ENCODE data around the gene STAG3. TPM values are rescaled to one million over a fixed set of nuclear protein-coding genes. Genes with fewer than 3 reads are reported as not detected.
A peak's percentile ranks its signal among the peaks of the same experiment; 100 is the strongest.
"Not testable (repeated sequence)": the region's sequence is repeated elsewhere in the genome, so short reads cannot be mapped to it uniquely, and the experiment has no call there.

Gene STAG3
- total RNA-seq, 1 donor from 2014 or later = 1.1 TPM

DNA sequence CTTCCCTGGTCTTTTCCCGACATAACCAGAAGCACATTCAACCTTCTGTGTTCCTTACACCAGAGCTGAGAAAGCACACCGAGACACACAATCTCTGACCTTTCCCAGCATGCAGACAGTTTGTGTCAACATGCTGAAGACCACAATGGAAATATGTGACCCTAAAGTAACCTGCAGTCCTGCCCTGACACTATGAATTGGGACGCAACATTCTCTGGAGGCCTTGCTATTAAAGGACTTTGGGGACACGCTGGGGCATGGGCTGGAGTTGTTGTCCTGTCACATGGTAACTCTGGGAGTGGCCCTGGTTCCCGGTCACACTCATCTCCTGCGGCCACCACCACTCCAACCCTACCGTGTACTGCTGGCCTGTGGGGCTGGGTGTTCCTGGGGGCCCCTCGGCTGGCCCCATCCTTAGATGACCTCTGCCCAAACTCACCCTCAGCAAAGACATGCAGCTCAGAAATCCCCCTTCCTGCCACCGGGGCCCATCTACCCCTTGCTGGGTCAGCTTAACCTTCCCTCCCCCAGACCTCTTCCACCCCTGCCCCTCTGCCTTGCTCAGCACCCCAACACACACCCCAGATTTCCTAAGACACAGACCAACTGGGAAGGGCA, 67.4 kb downstream of the STAG3 start:
- DNase-seq; H3K27me3 Mint-ChIP-seq (ENCODE audit: unreplicated experiment); H3K4me3 Mint-ChIP-seq (ENCODE audit: unreplicated experiment); H3K36me3 Mint-ChIP-seq (ENCODE audit: unreplicated experiment); H3K9me3 Mint-ChIP-seq (ENCODE audit: unreplicated experiment): not testable (repeated sequence)
- Mint-ChIP-seq H3K27ac (ENCODE audit: unreplicated experiment) (peak overlapping the region; percentile 12), H3K4me1 (ENCODE audit: low read depth, unreplicated experiment) (peaks cover 20% of the 10 kb centered on the region)

GRCh38 chr7:100246121-100246864, 68.6 kb downstream of the STAG3 start:
- H3K36me3 Mint-ChIP-seq (ENCODE audit: unreplicated experiment); H3K4me3 Mint-ChIP-seq (ENCODE audit: unreplicated experiment); H3K9me3 Mint-ChIP-seq (ENCODE audit: unreplicated experiment); DNase-seq; H3K27me3 Mint-ChIP-seq (ENCODE audit: unreplicated experiment): not testable (repeated sequence)
- H3K4me1 Mint-ChIP-seq (ENCODE audit: low read depth, unreplicated experiment) = peaks cover 20% of the 10 kb centered on the region
- H3K27ac Mint-ChIP-seq (ENCODE audit: unreplicated experiment) = peak overlapping the region; percentile 6

DNA sequence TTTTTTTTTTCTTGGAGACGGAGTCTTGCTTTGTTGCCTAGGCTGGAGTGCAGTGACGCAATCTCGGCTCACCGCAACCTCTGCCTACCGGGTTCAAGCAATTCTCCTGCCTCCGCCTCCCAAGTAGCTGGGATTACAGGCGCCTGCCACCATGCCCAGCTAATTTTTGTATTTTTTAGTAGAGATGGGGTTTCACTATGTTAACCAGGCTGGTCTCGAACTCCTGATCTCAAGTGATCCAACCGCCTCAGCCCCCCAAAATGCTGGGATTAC, 69.1 kb downstream of the STAG3 start:
- H3K36me3 Mint-ChIP-seq (ENCODE audit: unreplicated experiment); H3K4me3 Mint-ChIP-seq (ENCODE audit: unreplicated experiment); H3K27me3 Mint-ChIP-seq (ENCODE audit: unreplicated experiment); DNase-seq; H3K27ac Mint-ChIP-seq (ENCODE audit: unreplicated experiment); H3K9me3 Mint-ChIP-seq (ENCODE audit: unreplicated experiment): not testable (repeated sequence)
- peaks cover 20% of the 10 kb centered on the region for H3K4me1 Mint-ChIP-seq (ENCODE audit: low read depth, unreplicated experiment)

DNA sequence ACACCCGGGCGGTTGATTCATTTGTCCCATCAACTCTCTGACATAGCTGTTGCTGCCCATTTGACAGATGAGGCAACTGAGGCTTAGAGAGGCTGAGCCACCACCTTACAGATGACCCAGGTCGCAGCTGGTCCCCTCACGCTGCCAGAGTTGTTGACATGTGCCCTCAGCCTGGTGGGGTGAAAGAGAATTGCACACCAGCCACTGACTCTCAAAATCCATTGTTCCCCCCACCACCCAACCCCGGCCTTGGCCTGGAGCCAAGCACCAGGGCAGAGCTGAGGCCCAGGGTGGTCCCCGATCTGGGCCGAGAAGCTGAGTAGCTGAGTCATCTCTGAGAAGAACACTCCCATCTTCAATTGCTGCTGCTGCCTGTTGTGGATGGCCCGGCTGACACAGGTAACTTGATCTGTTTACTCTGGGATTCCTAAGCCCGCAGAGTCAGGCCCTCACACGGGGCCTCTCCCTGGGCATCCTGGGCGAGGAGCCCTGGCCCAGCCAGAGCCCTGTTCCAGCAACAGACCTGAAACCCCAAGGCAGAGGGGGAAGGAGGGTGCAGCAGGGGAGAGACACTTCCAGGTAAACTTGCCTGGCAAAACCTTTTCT, 69.5 kb downstream of the STAG3 start:
- H3K36me3 Mint-ChIP-seq (ENCODE audit: unreplicated experiment) = no peaks in the 10 kb centered on the region
- H3K4me3 Mint-ChIP-seq (ENCODE audit: unreplicated experiment) = no peak overlapping the region
- peak; percentile 40 for DNase-seq

DNA sequence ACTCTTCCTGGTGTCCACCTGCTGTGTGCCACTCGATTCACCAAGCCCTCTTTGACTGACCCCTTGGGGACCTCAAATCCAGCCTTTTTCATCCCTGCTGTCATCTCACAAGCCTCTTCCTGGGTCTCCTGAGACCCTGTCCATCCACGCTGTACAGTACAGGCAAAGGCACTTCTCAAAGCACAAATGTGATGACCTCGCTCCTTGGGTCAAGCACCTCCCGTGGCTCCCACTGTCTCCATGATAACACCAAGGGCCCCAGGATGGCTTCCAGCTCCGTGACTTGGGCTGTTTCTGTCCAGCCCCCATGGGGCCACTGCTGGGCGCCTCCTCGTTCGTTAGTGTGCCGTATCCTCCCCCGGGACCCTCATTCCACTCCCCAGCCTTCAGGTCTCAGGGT, 70.8 kb downstream of the STAG3 start:
- Mint-ChIP-seq H3K36me3 (ENCODE audit: unreplicated experiment) (no peaks in the 10 kb centered on the region), H3K9me3 (ENCODE audit: unreplicated experiment) (peaks cover 6% of the 10 kb centered on the region), H3K27me3 (ENCODE audit: unreplicated experiment) (peaks cover 3% of the 10 kb centered on the region), H3K4me1 (ENCODE audit: low read depth, unreplicated experiment) (peaks cover 20% of the 10 kb centered on the region), H3K27ac (ENCODE audit: unreplicated experiment) (peak overlapping the region; percentile 18), H3K4me3 (ENCODE audit: unreplicated experiment) (peak overlapping the region; percentile 69)
- no peak for DNase-seq
- TF ChIP-seq, protein P1, sequence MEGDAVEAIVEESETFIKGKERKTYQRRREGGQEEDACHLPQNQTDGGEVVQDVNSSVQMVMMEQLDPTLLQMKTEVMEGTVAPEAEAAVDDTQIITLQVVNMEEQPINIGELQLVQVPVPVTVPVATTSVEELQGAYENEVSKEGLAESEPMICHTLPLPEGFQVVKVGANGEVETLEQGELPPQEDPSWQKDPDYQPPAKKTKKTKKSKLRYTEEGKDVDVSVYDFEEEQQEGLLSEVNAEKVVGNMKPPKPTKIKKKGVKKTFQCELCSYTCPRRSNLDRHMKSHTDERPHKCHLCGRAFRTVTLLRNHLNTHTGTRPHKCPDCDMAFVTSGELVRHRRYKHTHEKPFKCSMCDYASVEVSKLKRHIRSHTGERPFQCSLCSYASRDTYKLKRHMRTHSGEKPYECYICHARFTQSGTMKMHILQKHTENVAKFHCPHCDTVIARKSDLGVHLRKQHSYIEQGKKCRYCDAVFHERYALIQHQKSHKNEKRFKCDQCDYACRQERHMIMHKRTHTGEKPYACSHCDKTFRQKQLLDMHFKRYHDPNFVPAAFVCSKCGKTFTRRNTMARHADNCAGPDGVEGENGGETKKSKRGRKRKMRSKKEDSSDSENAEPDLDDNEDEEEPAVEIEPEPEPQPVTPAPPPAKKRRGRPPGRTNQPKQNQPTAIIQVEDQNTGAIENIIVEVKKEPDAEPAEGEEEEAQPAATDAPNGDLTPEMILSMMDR (IDR thresholded peaks at IDR 0.05; ENCODE audit: partially characterized antibody, unreplicated experiment) = no peak

More for the DNA sequence above, 69.5 kb downstream of the STAG3 start:
- H3K4me1 Mint-ChIP-seq (ENCODE audit: low read depth, unreplicated experiment) = peaks cover 20% of the 10 kb centered on the region
- TF ChIP-seq, protein P1 (IDR thresholded peaks at IDR 0.05; ENCODE audit: partially characterized antibody, unreplicated experiment) = no peak
- peaks cover 4% of the 10 kb centered on the region for H3K27me3 Mint-ChIP-seq (ENCODE audit: unreplicated experiment)
- peak overlapping the region; percentile 38 for H3K27ac Mint-ChIP-seq (ENCODE audit: unreplicated experiment)
- peaks cover 7% of the 10 kb centered on the region for H3K9me3 Mint-ChIP-seq (ENCODE audit: unreplicated experiment)

- Mint-ChIP-seq H3K36me3 (ENCODE audit: unreplicated experiment) (no peaks in the 10 kb centered on the region), H3K4me3 (ENCODE audit: unreplicated experiment) (no peak overlapping the region), H3K27me3 (ENCODE audit: unreplicated experiment) (peaks cover 1% of the 10 kb centered on the region), H3K9me3 (ENCODE audit: unreplicated experiment) (no peaks in the 10 kb centered on the region), H3K4me1 (ENCODE audit: low read depth, unreplicated experiment) (no peaks in the 10 kb centered on the region), H3K27ac (ENCODE audit: unreplicated experiment) (no peak overlapping the region)
- DNase-seq = no peak
- TF ChIP-seq, protein P1 (IDR thresholded peaks at IDR 0.05; ENCODE audit: partially characterized antibody, unreplicated experiment) = no peak
These were observed 79.3 kb downstream of the STAG3 start for GRCh38 chr7:100257017-100257416.

- H3K9me3 Mint-ChIP-seq (ENCODE audit: unreplicated experiment); DNase-seq; H3K27me3 Mint-ChIP-seq (ENCODE audit: unreplicated experiment); H3K27ac Mint-ChIP-seq (ENCODE audit: unreplicated experiment); H3K36me3 Mint-ChIP-seq (ENCODE audit: unreplicated experiment); H3K4me3 Mint-ChIP-seq (ENCODE audit: unreplicated experiment); H3K4me1 Mint-ChIP-seq (ENCODE audit: low read depth, unreplicated experiment): not testable (repeated sequence)
These were observed 82.3 kb downstream of the STAG3 start for GRCh38 chr7:100259984-100260383.

GRCh38 chr7:100262896-100263295, 85.2 kb downstream of the STAG3 start:
- H3K4me1 Mint-ChIP-seq (ENCODE audit: low read depth, unreplicated experiment); H3K27ac Mint-ChIP-seq (ENCODE audit: unreplicated experiment); H3K36me3 Mint-ChIP-seq (ENCODE audit: unreplicated experiment); H3K9me3 Mint-ChIP-seq (ENCODE audit: unreplicated experiment); H3K4me3 Mint-ChIP-seq (ENCODE audit: unreplicated experiment); H3K27me3 Mint-ChIP-seq (ENCODE audit: unreplicated experiment); DNase-seq: not testable (repeated sequence)
